Calu3 (cell line): ENCODE results near the gene SLF2. TPM values are rescaled to one million over a fixed set of nuclear protein-coding genes. Genes with fewer than 3 reads are reported as not detected.

Experiments
- BruUV-seq: library from RNA; stranded (reverse); fragments of 400-500 nt; replicated peaks from 2 replicates; lab custom pipeline; 2021; lab: Mats Ljungman, UMichigan
- CTCF ChIA-PET: fragments of 300-600 bp; sonication (Branson Sonifier 250); formaldehyde crosslinking; loops from one replicate; lab custom pipeline; 2022; ENCODE audit warnings: antibody characterized with exemption; lab: Charles Lee
- DNase-seq: peaks from one replicate; pipeline ENCODE4 v3.0.0; 2022
- H3K27ac Mint-ChIP-seq: one replicate; pipeline ENCODE4 v1.8.0; 2022; ENCODE audit warnings: mixed read lengths; ENCODE audit not compliant: unreplicated experiment
- H3K27me3 Mint-ChIP-seq: one replicate; pipeline ENCODE4 v1.8.0; 2022; ENCODE audit warnings: mixed read lengths; ENCODE audit not compliant: unreplicated experiment
- H3K36me3 Mint-ChIP-seq: one replicate; pipeline ENCODE4 v1.8.0; 2022; ENCODE audit warnings: mild to moderate bottlenecking, moderate library complexity, mixed read lengths; ENCODE audit not compliant: insufficient read depth, unreplicated experiment
- H3K4me1 Mint-ChIP-seq: one replicate; pipeline ENCODE4 v1.8.0; 2022; ENCODE audit warnings: mild to moderate bottlenecking, low read depth, mixed read lengths; ENCODE audit not compliant: unreplicated experiment
- H3K4me3 Mint-ChIP-seq: one replicate; pipeline ENCODE4 v1.8.0; 2022; ENCODE audit warnings: mild to moderate bottlenecking, low read depth, moderate library complexity, mixed read lengths; ENCODE audit not compliant: unreplicated experiment
- H3K9me3 Mint-ChIP-seq: one replicate; pipeline ENCODE4 v1.8.0; 2022; ENCODE audit warnings: low read depth, mixed read lengths; ENCODE audit not compliant: unreplicated experiment
- CTCF ChIP-seq: fragments of 200-600 bp; IDR thresholded peaks from one replicate; pipeline ENCODE4 v1.8.0; 2022; ENCODE audit warnings: antibody characterized with exemption; ENCODE audit not compliant: unreplicated experiment
- intact Hi-C: fragments of 100-400 bp; cut with micrococcal nuclease; formaldehyde crosslinking; loops from one replicate; pipeline ENCODE4 v1.10.0; 2022; ENCODE audit not compliant: unreplicated experiment
- total RNA-seq: library from RNA; stranded (reverse); gene quantifications from 2 replicates; pipeline ENCODE4 v1.2.3, GENCODE V29; 2022

SLF2 gene
- total RNA-seq, 1 experiment from 2014 or later, result 18.3 TPM

- intact Hi-C loops, result no loop called here
- Mint-ChIP-seq H3K9me3 (no peaks in the 10 kb centered on the region), H3K36me3 (no peaks in the 10 kb centered on the region), H3K4me1 (peaks cover 2% of the 10 kb centered on the region), H3K27me3 (peaks cover 37% of the 10 kb centered on the region), H3K4me3 (no peak overlapping the region), H3K27ac (no peak overlapping the region)
- CTCF ChIA-PET, result no interaction called here
- no TSS peak for BruUV-seq
- no peak for DNase-seq
- no peak for TF ChIP-seq CTCF
Observed at GRCh38 chr10:100904917-100905316, 7.8 kb upstream of the SLF2 start.

GRCh38 chr10:100907175-100907574, 5.6 kb upstream of the SLF2 start:
- H3K27ac Mint-ChIP-seq, result no peak overlapping the region
- H3K36me3 Mint-ChIP-seq, result peaks cover 2% of the 10 kb centered on the region
- H3K4me3 Mint-ChIP-seq, result no peak overlapping the region
- no TSS peak for BruUV-seq
- H3K4me1 Mint-ChIP-seq, result peaks cover 9% of the 10 kb centered on the region
- CTCF ChIA-PET, result no interaction called here
- intact Hi-C loops, result no loop called here
- H3K27me3 Mint-ChIP-seq, result peaks cover 38% of the 10 kb centered on the region
- no peaks in the 10 kb centered on the region for H3K9me3 Mint-ChIP-seq
- no peak for DNase-seq
- no peak for TF ChIP-seq CTCF

- Mint-ChIP-seq H3K4me1 (peaks cover 9% of the 10 kb centered on the region), H3K4me3 (no peak overlapping the region), H3K36me3 (peaks cover 9% of the 10 kb centered on the region), H3K27ac (no peak overlapping the region), H3K27me3 (peaks cover 36% of the 10 kb centered on the region), H3K9me3 (no peaks in the 10 kb centered on the region)
- intact Hi-C loops, result no loop called here
- DNase-seq, result no peak
- TF ChIP-seq CTCF, result no peak
- CTCF ChIA-PET, result no interaction called here
- no TSS peak for BruUV-seq
Observed at GRCh38 chr10:100907773-100908363, 4.9 kb upstream of the SLF2 start.

GRCh38 chr10:100908378-100908777, 4.4 kb upstream of the SLF2 start:
- CTCF ChIA-PET, result no interaction called here
- peaks cover 14% of the 10 kb centered on the region for H3K36me3 Mint-ChIP-seq
- H3K27me3 Mint-ChIP-seq, result peaks cover 31% of the 10 kb centered on the region
- DNase-seq, result no peak
- H3K4me3 Mint-ChIP-seq, result no peak overlapping the region
- TF ChIP-seq CTCF, result no peak
- intact Hi-C loops, result no loop called here
- H3K9me3 Mint-ChIP-seq, result no peaks in the 10 kb centered on the region
- no TSS peak for BruUV-seq
- H3K27ac Mint-ChIP-seq, result no peak overlapping the region
- peaks cover 9% of the 10 kb centered on the region for H3K4me1 Mint-ChIP-seq
